HL-60/S4 (cell line): Measurements from ENCODE around the gene CARMIL1.

Experiments used
- in situ Hi-C: fragments of 300-500 bp; cut with MboI; formaldehyde crosslinking; loops from 2 replicates; pipeline ENCODE4 v1.14.3; 2022; ENCODE audit warnings: low sequenced_read_pairs

Gene CARMIL1

GRCh38 chr6:25665455-25665854 lies 386.3 kb downstream of the CARMIL1 start:
- in situ Hi-C loops: no loop called here

DNA sequence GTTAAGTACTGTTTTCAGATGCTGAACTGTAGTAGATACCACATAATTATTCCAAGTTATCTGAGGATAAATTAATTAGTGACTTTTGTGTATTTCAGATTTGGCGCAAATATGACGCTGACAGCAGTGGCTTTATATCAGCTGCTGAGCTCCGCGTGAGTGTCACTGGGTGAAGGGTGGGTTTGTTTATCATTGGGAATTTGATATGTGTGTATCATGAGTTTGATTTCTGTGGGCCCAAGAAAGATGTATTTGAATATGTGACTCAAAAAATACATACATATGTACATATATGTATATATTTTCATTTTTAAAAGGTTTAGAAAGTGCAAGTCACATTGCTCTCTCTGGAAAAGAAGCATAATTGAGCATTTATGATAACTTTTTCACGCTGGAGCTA lies 390.2 kb downstream of the CARMIL1 start:
- in situ Hi-C loops: no loop called here
